HuH-7.5 (cell line): ENCODE data around the gene TALDO1.

Source experiments
- DNase-seq: peaks from one replicate; pipeline ENCODE4 v3.0.0; 2011; ENCODE audit warnings: low spot score

TALDO1 gene

GRCh38 chr11:770642-771616, 23.7 kb downstream of the TALDO1 start:
- DNase-seq = no peak

GRCh38 chr11:771617-772204, 24.4 kb downstream of the TALDO1 start:
- no peak for DNase-seq

- DNase-seq = no peak
These were observed 25.4 kb downstream of the TALDO1 start for GRCh38 chr11:772429-773390.

DNA sequence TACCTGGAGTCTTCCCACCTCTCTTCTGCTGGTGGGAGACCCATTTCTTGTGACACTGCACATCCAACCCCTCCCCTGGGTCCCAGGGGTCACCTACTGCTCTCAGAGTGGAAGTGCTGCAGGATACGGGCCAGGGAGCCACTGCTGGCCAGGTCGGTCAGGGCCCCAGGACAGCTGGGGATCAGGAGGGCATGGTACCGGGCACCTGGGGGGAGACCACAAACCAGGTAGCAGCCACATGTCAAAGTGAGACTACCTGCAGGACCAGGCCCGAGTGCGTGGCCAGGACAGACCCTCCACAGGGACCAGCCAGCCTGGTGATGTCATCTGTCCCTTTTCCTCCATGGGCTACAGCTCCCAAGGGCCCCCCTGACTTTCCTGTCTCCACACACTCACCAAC, 26.2 kb downstream of the TALDO1 start:
- DNase-seq = no peak

DNA sequence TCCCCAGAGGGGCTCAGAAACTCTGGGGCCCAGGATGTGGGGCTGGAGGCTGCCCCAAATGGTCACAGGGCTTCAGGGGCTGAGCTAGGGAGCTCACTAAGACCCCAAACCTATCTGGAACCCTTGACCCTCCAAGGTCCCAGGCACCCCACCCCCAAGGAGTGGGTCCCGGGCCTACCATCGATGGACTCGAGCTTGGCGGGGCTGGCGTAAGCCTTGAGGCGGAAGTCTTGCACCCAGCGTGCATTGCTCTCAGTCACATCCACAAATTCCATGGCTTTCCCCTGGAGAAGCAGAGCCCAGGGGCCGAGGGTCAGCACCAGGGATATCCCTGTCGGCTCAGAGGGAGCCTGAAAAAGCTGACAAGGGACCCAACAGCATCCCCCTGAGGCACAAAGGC, 26.6 kb downstream of the TALDO1 start:
- DNase-seq = no peak

- DNase-seq = no peak
These were observed 27.8 kb downstream of the TALDO1 start for GRCh38 chr11:774873-775592.

- DNase-seq = no peak
These were observed 28.9 kb downstream of the TALDO1 start for GRCh38 chr11:776263-776560.

GRCh38 chr11:776561-777287, 29.5 kb downstream of the TALDO1 start:
- DNase-seq = peak; percentile 86

GRCh38 chr11:777288-778255, 30.3 kb downstream of the TALDO1 start, which contains the start of gene GATD1:
Gene GATD1, minus strand, starts transcription at chr11:777487. Its CDS starts 25 bp downstream, at chr11:777462.
- peak; percentile 99 for DNase-seq

GRCh38 chr11:778976-779954, 32.0 kb downstream of the TALDO1 start:
- DNase-seq = no peak

DNA sequence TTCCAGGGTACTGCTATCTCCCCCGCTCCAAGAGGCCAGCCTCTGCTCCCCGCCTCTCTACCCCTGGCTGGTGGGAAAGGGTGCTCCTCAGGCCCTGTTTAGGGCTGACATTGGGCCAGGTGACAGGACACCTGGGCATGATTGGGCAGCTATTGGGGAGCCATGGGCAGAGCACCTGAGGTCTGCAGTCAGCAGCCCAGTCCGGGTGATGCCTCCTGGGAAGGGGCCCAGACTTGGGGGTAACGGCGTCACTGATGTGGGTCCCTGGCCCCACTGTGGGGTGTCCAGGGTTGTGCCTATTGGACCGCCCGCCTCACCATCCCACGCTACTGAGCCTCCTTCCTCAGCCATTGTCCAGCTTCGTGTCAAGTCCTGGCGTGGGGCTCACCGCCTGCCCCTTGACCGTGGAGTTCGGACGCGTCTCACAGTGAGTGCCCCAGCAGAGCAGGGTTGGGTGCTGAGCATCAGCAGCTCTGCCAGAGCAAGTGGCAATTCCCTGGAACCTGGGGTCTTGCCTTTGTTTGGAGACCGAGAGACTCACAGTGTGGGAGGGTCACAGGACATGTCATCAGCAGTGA, 32.8 kb downstream of the TALDO1 start:
- DNase-seq = no peak

GRCh38 chr11:782264-783174, 35.3 kb downstream of the TALDO1 start:
- DNase-seq = no peak

DNA sequence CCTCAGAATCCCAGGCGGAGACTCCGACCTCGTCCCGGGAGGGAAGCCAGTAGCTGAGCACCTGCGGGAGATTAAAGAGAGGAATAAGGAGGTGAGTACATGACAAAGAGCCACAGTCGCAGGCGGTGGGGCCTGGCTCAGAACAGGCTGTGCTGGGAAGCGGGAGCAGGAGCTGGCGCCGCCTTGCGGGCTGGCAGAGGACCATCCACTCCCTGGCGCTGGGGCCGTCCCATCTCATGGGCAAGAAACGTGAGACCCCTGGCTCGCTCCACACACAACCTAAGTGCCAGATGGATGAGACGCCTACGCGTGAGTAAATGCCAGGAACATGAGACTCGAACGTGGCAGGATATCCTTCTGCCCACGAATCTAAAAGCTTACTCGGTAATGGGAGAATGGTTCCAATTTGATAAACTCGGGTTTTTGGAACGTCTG, 36.3 kb downstream of the TALDO1 start:
- no peak for DNase-seq

- DNase-seq = no peak
These were observed 39.2 kb downstream of the TALDO1 start for GRCh38 chr11:786235-787083.

DNA sequence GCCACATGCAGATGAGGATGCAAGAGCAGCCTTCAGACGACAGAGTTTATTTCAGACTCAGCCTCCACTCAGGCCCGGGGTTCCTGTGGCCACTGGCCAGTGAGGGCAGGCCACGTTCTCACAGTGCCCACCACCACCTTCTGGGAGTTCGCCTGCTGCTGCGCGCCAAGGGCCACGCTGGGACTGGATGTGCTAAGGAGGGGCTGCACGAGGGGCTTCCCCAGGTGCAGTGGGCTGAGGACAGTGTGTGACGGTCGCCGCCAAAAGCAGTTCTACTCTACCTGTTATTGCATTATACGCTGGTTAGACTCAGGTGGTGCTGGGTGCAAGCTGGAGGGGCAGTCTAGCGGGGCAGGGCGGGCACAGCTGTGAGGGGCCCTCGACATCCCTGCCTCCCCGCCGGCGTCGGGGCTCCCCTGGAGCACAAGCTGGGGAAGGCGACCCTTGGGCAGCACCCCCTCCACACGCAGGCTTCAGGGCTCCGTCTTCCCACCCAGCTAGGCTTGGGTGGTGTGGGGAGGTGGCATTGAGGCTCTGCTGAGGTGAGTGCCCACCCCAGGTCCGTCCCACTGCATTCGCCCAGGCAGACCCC, 39.9 kb downstream of the TALDO1 start:
- DNase-seq = no peak
